ENCODE results near the gene CUL4A.

CUL4A gene

GRCh38 chr13:113208421-113209335 lies 735 bp upstream of the CUL4A start, which contains the start of gene PCID2:
TSS of gene PCID2 (minus strand) at chr13:113208669. CDS start at chr13:113208634, 35 bp downstream.
- H3K4me3 ChIP-seq (ENCODE audit: low read depth, low read length): peak within 1 kb of the TSS; percentile 95
- TF ChIP-seq CTCF (IDR thresholded peaks at IDR 0.05; ENCODE audit: borderline replicate concordance, insufficient read depth, low read depth, low read length): no peak

- H3K4me3 ChIP-seq (ENCODE audit: low read depth, low read length): peak overlapping the region; percentile 79
- no peak for TF ChIP-seq CTCF (IDR thresholded peaks at IDR 0.05; ENCODE audit: borderline replicate concordance, insufficient read depth, low read depth, low read length)
Measured at GRCh38 chr13:113209759-113210421, 477 bp downstream of the CUL4A start.

- no peak for TF ChIP-seq CTCF (IDR thresholded peaks at IDR 0.05; ENCODE audit: borderline replicate concordance, insufficient read depth, low read depth, low read length)
- H3K4me3 ChIP-seq (ENCODE audit: low read depth, low read length): no peak overlapping the region
Measured at GRCh38 chr13:113210833-113211232, 1.4 kb downstream of the CUL4A start.

GRCh38 chr13:113211774-113212173 lies 2.4 kb downstream of the CUL4A start:
- H3K4me3 ChIP-seq (ENCODE audit: low read depth, low read length): no peak overlapping the region
- TF ChIP-seq CTCF (IDR thresholded peaks at IDR 0.05; ENCODE audit: borderline replicate concordance, insufficient read depth, low read depth, low read length): 0 out of 2 replicates have a peak, but pooled peaks have one; percentile 16

- TF ChIP-seq CTCF (IDR thresholded peaks at IDR 0.05; ENCODE audit: borderline replicate concordance, insufficient read depth, low read depth, low read length): no peak
- H3K4me3 ChIP-seq (ENCODE audit: low read depth, low read length): no peak overlapping the region
Measured at GRCh38 chr13:113216254-113217048, 7.0 kb downstream of the CUL4A start.

GRCh38 chr13:113218586-113218985 lies 9.2 kb downstream of the CUL4A start:
- no peak overlapping the region for H3K4me3 ChIP-seq (ENCODE audit: low read depth, low read length)
- no peak for TF ChIP-seq CTCF (IDR thresholded peaks at IDR 0.05; ENCODE audit: borderline replicate concordance, insufficient read depth, low read depth, low read length)

All from GM12875 (cell line).